Ovary (tissue), 3 donors: ENCODE results near the gene UAP1.

Experiments
- POLR2A ChIP-seq: fragments of 450-650 bp; IDR thresholded peaks from one replicate; pipeline ENCODE4 v1.6.1; 2017; ENCODE audit warnings: antibody characterized with exemption, mild to moderate bottlenecking, moderate library complexity
- TF ChIP-seq, protein P1 (sequence below), 3 donors: fragments of 450-650 bp in 2 of 3; fragments of 200-600 bp in 1 of 3; IDR thresholded peaks; one replicate each; pipeline versions ENCODE4 v1.5.1 to v1.8.0; 2016 to 2022; ENCODE audit warnings: antibody characterized with exemption in 3 of 3, mild to moderate bottlenecking in 1 of 3
- donor health status: DM: no; HTN: no; CAD: no.

DNA sequence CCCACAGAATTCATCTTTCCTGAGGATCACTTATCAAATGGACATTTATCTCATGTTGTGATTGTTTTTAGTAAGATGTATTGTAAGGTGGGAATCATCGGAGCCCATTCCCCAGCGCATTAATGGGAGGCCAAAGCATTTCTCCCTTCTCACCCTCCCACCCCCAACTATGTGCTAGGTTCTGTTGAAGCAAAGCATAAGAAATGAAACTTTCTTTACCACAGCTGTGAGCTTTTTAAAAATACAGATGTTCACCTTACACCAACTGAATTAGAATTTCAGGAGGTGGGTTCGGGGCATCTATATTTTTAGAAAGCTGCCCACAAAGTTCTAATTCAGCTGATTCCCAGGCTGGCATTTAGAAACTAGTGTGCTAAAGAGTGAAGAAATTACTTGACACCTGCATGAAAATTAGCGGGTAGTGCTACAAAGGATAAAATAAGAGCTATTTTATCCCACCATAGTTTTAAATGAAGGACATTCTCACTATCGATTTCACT lies 26.3 kb downstream of the UAP1 start:
- no peak for TF ChIP-seq POLR2A
- TF ChIP-seq, protein P1, sequence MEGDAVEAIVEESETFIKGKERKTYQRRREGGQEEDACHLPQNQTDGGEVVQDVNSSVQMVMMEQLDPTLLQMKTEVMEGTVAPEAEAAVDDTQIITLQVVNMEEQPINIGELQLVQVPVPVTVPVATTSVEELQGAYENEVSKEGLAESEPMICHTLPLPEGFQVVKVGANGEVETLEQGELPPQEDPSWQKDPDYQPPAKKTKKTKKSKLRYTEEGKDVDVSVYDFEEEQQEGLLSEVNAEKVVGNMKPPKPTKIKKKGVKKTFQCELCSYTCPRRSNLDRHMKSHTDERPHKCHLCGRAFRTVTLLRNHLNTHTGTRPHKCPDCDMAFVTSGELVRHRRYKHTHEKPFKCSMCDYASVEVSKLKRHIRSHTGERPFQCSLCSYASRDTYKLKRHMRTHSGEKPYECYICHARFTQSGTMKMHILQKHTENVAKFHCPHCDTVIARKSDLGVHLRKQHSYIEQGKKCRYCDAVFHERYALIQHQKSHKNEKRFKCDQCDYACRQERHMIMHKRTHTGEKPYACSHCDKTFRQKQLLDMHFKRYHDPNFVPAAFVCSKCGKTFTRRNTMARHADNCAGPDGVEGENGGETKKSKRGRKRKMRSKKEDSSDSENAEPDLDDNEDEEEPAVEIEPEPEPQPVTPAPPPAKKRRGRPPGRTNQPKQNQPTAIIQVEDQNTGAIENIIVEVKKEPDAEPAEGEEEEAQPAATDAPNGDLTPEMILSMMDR (IDR thresholded peaks at IDR 0.05), result no peak
